Measurements from ENCODE around the gene NR2F1-AS1. TPM values are rescaled to one million over a fixed set of nuclear protein-coding genes. Genes with fewer than 3 reads are reported as not detected.

The NR2F1-AS1 gene
- total and polyA plus RNA-seq, 2 donors (not counting 3 experiments of a cell fraction or from before 2014, with no cell fraction given) = 4.2 to 13.8 TPM

DNA sequence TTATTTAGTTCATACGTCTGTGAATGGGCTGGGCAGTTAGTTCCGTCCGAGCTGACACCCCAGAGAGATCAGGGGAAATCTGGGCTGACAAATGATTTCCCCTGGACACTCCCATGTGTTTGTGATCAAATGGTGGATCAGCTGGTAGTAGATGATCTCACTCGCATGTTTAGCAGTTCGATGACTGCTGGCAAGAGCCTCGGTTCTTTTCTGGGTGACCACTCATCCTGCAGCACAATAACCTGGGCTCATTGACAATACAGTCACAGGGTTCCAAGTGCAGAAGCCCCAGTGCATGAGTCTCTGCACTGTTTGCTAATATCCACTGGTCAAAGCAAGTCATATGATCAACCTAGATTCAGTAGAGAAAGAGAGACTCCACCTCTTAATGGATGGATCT, 155.9 kb downstream of the NR2F1-AS1 start:
- no TSS peak for BruUV-seq (replicated peaks)
- Histone ChIP-seq H3K4me2 (ENCODE audit: insufficient read depth, low read length) (no peak overlapping the region), H2AFZ (ENCODE audit: low read depth, low read length) (no peak overlapping the region), H3K36me3 (ENCODE audit: control insufficient read depth in 2 of 2, extremely low read depth in 1 of 2, insufficient read depth in 2 of 2, low read length in 2 of 2) (no peaks in the 10 kb centered on the region), H3K9me3 (replicated peaks; ENCODE audit: control insufficient read depth, insufficient read depth, low read length) (no peaks in the 10 kb centered on the region), H3K27me3 (ENCODE audit: control insufficient read depth in 2 of 2, insufficient read depth in 2 of 2, low read length in 2 of 2) (no peaks in the 10 kb centered on the region), H4K20me1 (replicated peaks; ENCODE audit: control insufficient read depth, extremely low read depth, insufficient read depth, low read length) (no peaks in the 10 kb centered on the region), H3K27ac (ENCODE audit: insufficient read depth, low read depth, low read length) (no peak overlapping the region), H3K79me2 (ENCODE audit: control insufficient read depth, insufficient read depth, low read length) (no peaks in the 10 kb centered on the region), H3K4me1 (ENCODE audit: control insufficient read depth, extremely low read depth, insufficient read depth, low read length) (peaks cover 16% of the 10 kb centered on the region), H3K9ac (replicated peaks; ENCODE audit: extremely low read depth, insufficient read depth, low read length) (no peak overlapping the region), H3K9me1 (replicated peaks; ENCODE audit: control insufficient read depth, extremely low read depth, insufficient read depth, low read length) (no peaks in the 10 kb centered on the region), H3K4me3 (replicated peaks in 1 of 3; ENCODE audit: insufficient read depth in 1 of 3, low read depth in 1 of 3, low read length in 3 of 3) (no peak overlapping the region)
- FAIRE-seq (no peak), DNase-seq (ENCODE audit: low read depth, low spot score) (peak; percentile 35)
- POLR2A ChIA-PET = no interaction called here
- CTCF ChIA-PET = no interaction called here
- TF ChIP-seq, protein P1, sequence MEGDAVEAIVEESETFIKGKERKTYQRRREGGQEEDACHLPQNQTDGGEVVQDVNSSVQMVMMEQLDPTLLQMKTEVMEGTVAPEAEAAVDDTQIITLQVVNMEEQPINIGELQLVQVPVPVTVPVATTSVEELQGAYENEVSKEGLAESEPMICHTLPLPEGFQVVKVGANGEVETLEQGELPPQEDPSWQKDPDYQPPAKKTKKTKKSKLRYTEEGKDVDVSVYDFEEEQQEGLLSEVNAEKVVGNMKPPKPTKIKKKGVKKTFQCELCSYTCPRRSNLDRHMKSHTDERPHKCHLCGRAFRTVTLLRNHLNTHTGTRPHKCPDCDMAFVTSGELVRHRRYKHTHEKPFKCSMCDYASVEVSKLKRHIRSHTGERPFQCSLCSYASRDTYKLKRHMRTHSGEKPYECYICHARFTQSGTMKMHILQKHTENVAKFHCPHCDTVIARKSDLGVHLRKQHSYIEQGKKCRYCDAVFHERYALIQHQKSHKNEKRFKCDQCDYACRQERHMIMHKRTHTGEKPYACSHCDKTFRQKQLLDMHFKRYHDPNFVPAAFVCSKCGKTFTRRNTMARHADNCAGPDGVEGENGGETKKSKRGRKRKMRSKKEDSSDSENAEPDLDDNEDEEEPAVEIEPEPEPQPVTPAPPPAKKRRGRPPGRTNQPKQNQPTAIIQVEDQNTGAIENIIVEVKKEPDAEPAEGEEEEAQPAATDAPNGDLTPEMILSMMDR (IDR thresholded peaks at IDR 0.05; ENCODE audit: extremely low read depth in 1 of 2, insufficient read depth in 1 of 2, low read depth in 1 of 2, low read length in 2 of 2) = no peak
- TF ChIP-seq, protein P2, sequence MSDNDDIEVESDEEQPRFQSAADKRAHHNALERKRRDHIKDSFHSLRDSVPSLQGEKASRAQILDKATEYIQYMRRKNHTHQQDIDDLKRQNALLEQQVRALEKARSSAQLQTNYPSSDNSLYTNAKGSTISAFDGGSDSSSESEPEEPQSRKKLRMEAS (IDR thresholded peaks at IDR 0.05; ENCODE audit: insufficient read depth, insufficient read length) = no peak
- TF ChIP-seq FOS (IDR thresholded peaks at IDR 0.05; ENCODE audit: borderline replicate concordance, insufficient read depth, low read length) (no peak), EZH2 (IDR thresholded peaks at IDR 0.05; ENCODE audit: borderline replicate concordance, low read depth, low read length, severe bottlenecking) (no peak), JUN (IDR thresholded peaks at IDR 0.05; ENCODE audit: borderline replicate concordance, insufficient read depth, insufficient read length, low read depth) (no peak), POLR2AphosphoS5 (IDR thresholded peaks at IDR 0.05; ENCODE audit: insufficient read depth, low read depth, low read length) (no peak), POLR2A (IDR thresholded peaks at IDR 0.05; ENCODE audit: low read depth, low read length) (no peak), MYC (IDR thresholded peaks at IDR 0.05; ENCODE audit: low read depth, low read length) (no peak), GATA2 (IDR thresholded peaks at IDR 0.05; ENCODE audit: insufficient read depth, insufficient read length, low read depth, low read length) (no peak)
- intact Hi-C loops (cut with micrococcal nuclease) = no loop called here
- dilution Hi-C loops (cut with MboI; ENCODE audit: extremely low pct_ligation_motif_present, low sequenced_read_pairs) = no loop called here
